IPS DF 4.7 (cell line): ENCODE results near the gene NHERF2.
"Not testable (repeated sequence)": the region's sequence is repeated elsewhere in the genome, so short reads cannot be mapped to it uniquely, and the experiment has no call there.

Experiments
- DNase-seq: peaks from one replicate; pipeline ENCODE4 v3.0.0-alpha.2; 2013; ENCODE audit warnings: low spot score; ENCODE audit errors: extremely low read depth

The NHERF2 gene

GRCh38 chr16:2027024-2028010, 615 bp downstream of the NHERF2 start:
- DNase-seq = no peak

GRCh38 chr16:2028146-2028545, 1.4 kb downstream of the NHERF2 start:
- no peak for DNase-seq

- DNase-seq = no peak
These were observed 2.0 kb downstream of the NHERF2 start for GRCh38 chr16:2028620-2029220.

- DNase-seq = no peak
These were observed 2.6 kb downstream of the NHERF2 start for GRCh38 chr16:2029350-2029749.

- DNase-seq = no peak
These were observed 3.3 kb downstream of the NHERF2 start for GRCh38 chr16:2030036-2030435.

GRCh38 chr16:2031081-2031577, 4.4 kb downstream of the NHERF2 start:
- DNase-seq = no peak

- no peak for DNase-seq
These were observed 5.8 kb downstream of the NHERF2 start for GRCh38 chr16:2032285-2033056.

GRCh38 chr16:2033057-2033908, 6.6 kb downstream of the NHERF2 start:
- no peak for DNase-seq

- not testable (repeated sequence) for DNase-seq
These were observed 7.4 kb downstream of the NHERF2 start for GRCh38 chr16:2033909-2034695.

- DNase-seq = no peak
These were observed 8.2 kb downstream of the NHERF2 start for GRCh38 chr16:2034696-2035430.

GRCh38 chr16:2035431-2036199, 8.9 kb downstream of the NHERF2 start:
- DNase-seq = no peak

- no peak for DNase-seq
These were observed 9.7 kb downstream of the NHERF2 start for GRCh38 chr16:2036200-2036966.

GRCh38 chr16:2037115-2037514, 10.4 kb downstream of the NHERF2 start:
- DNase-seq = no peak

GRCh38 chr16:2037647-2038381, 11.1 kb downstream of the NHERF2 start:
- DNase-seq = no peak

GRCh38 chr16:2038382-2039231, 11.9 kb downstream of the NHERF2 start:
- DNase-seq = no peak
